ENCODE results near the gene ANXA5. TPM values are rescaled to one million over a fixed set of nuclear protein-coding genes. Genes with fewer than 3 reads are reported as not detected.

Gene ANXA5
- total and polyA plus RNA-seq, 4 donors: 71.0 to 131 (median 87.0) TPM

- H3K9me3 ChIP-seq (ENCODE audit: control insufficient read depth in 4 of 4, low read length in 3 of 4): no peaks in the 10 kb centered on the region
- DNase-seq (ENCODE audit: low spot score): no peak
- TF ChIP-seq, protein P1, sequence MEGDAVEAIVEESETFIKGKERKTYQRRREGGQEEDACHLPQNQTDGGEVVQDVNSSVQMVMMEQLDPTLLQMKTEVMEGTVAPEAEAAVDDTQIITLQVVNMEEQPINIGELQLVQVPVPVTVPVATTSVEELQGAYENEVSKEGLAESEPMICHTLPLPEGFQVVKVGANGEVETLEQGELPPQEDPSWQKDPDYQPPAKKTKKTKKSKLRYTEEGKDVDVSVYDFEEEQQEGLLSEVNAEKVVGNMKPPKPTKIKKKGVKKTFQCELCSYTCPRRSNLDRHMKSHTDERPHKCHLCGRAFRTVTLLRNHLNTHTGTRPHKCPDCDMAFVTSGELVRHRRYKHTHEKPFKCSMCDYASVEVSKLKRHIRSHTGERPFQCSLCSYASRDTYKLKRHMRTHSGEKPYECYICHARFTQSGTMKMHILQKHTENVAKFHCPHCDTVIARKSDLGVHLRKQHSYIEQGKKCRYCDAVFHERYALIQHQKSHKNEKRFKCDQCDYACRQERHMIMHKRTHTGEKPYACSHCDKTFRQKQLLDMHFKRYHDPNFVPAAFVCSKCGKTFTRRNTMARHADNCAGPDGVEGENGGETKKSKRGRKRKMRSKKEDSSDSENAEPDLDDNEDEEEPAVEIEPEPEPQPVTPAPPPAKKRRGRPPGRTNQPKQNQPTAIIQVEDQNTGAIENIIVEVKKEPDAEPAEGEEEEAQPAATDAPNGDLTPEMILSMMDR (IDR thresholded peaks at IDR 0.05; ENCODE audit: low read depth, low read length, missing input control): no peak
- TF ChIP-seq SP1 (IDR thresholded peaks at IDR 0.05) (peak; percentile 65), HNF4G (IDR thresholded peaks at IDR 0.05) (no peak), TAF1 (conservative IDR thresholded peaks at IDR 0.05) (no peak), ZBTB33 (IDR thresholded peaks at IDR 0.05) (no peak), EGR1 (IDR thresholded peaks at IDR 0.05; ENCODE audit: low read depth in 2 of 2) (peak in 1 of 2 donors; percentile 17), JUND (IDR thresholded peaks at IDR 0.05) (no peak), RAD21 (IDR thresholded peaks at IDR 0.05) (no peak), FOXA1 (IDR thresholded peaks at IDR 0.05) (no peak), YY1 (IDR thresholded peaks at IDR 0.05) (peak; percentile 23), GABPA (IDR thresholded peaks at IDR 0.05 in 1 of 2, conservative IDR thresholded peaks at IDR 0.05 in 1 of 2) (no peak), NR2F2 (IDR thresholded peaks at IDR 0.05) (peak; percentile 67), FOXA2 (IDR thresholded peaks at IDR 0.05) (no peak), RXRA (IDR thresholded peaks at IDR 0.05) (peak; percentile 29 to 53), HNF4A (conservative IDR thresholded peaks at IDR 0.05) (peak in 1 of 2 donors; percentile 26)
- TF ChIP-seq, protein P2, sequence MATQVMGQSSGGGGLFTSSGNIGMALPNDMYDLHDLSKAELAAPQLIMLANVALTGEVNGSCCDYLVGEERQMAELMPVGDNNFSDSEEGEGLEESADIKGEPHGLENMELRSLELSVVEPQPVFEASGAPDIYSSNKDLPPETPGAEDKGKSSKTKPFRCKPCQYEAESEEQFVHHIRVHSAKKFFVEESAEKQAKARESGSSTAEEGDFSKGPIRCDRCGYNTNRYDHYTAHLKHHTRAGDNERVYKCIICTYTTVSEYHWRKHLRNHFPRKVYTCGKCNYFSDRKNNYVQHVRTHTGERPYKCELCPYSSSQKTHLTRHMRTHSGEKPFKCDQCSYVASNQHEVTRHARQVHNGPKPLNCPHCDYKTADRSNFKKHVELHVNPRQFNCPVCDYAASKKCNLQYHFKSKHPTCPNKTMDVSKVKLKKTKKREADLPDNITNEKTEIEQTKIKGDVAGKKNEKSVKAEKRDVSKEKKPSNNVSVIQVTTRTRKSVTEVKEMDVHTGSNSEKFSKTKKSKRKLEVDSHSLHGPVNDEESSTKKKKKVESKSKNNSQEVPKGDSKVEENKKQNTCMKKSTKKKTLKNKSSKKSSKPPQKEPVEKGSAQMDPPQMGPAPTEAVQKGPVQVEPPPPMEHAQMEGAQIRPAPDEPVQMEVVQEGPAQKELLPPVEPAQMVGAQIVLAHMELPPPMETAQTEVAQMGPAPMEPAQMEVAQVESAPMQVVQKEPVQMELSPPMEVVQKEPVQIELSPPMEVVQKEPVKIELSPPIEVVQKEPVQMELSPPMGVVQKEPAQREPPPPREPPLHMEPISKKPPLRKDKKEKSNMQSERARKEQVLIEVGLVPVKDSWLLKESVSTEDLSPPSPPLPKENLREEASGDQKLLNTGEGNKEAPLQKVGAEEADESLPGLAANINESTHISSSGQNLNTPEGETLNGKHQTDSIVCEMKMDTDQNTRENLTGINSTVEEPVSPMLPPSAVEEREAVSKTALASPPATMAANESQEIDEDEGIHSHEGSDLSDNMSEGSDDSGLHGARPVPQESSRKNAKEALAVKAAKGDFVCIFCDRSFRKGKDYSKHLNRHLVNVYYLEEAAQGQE (IDR thresholded peaks at IDR 0.05): peak; percentile 22
- TF ChIP-seq, protein P3, sequence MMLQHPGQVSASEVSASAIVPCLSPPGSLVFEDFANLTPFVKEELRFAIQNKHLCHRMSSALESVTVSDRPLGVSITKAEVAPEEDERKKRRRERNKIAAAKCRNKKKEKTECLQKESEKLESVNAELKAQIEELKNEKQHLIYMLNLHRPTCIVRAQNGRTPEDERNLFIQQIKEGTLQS (IDR thresholded peaks at IDR 0.05): peak; percentile 12
- TF ChIP-seq, protein P4, sequence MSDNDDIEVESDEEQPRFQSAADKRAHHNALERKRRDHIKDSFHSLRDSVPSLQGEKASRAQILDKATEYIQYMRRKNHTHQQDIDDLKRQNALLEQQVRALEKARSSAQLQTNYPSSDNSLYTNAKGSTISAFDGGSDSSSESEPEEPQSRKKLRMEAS (IDR thresholded peaks at IDR 0.05): no peak
- peaks cover 0 to 7% (median 0%) of the 10 kb centered on the region in 4 donors for H3K4me1 ChIP-seq (ENCODE audit: control insufficient read depth in 4 of 4, insufficient read depth in 4 of 4, low read length in 3 of 4)
- H3K27me3 ChIP-seq (ENCODE audit: control insufficient read depth in 4 of 4, insufficient read depth in 4 of 4, low read length in 3 of 4): no peaks in the 10 kb centered on the region
- H3K36me3 ChIP-seq (ENCODE audit: control insufficient read depth in 4 of 4, insufficient read depth in 3 of 4, low read depth in 1 of 4, low read length in 3 of 4): no peaks in the 10 kb centered on the region
- H3K4me3 ChIP-seq (ENCODE audit: low read depth in 1 of 3, low read length in 3 of 3): no peak overlapping the region
- WGBS: 61% methylated on average over 4 of the region's 4 CpGs
- no peak overlapping the region for H3K27ac ChIP-seq (ENCODE audit: low read depth in 1 of 2, low read length in 2 of 2)
- H3K9ac ChIP-seq (ENCODE audit: low read depth in 1 of 2, low read length in 2 of 2): no peak overlapping the region
These were observed 21.0 kb upstream of the ANXA5 start for GRCh38 chr4:121717680-121718237.
